EH (cell line): ENCODE data around the gene AAR2.

Experiments used
- DNase-seq: peaks from one replicate; pipeline ENCODE4 v3.0.0-alpha.2; 2015; ENCODE audit warnings: low read depth

Gene AAR2

DNA sequence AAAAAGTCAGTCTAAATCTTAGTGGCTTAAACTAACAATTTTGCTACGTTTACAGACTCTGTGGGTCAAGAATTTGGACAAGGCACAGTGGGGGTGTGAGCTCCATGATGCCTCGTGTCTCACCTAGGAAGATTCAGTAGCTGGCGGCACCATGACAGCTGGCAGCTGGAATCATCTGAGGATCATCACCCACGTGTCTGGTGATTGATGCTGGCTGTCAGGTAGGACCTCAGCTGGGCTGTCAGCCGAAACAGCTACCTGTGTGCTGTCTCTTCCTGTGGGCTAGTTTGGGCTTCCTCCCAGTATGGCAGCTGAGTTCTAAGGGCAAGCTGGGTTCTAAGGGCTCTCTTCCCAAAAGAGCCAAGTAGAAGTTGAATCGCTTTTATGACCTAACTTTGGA, 43.5 kb downstream of the AAR2 start:
- no peak for DNase-seq

- no peak for DNase-seq
These were observed 45.6 kb downstream of the AAR2 start for GRCh38 chr20:36281785-36282380.

- DNase-seq = no peak
These were observed 48.5 kb downstream of the AAR2 start for GRCh38 chr20:36284751-36285150.

DNA sequence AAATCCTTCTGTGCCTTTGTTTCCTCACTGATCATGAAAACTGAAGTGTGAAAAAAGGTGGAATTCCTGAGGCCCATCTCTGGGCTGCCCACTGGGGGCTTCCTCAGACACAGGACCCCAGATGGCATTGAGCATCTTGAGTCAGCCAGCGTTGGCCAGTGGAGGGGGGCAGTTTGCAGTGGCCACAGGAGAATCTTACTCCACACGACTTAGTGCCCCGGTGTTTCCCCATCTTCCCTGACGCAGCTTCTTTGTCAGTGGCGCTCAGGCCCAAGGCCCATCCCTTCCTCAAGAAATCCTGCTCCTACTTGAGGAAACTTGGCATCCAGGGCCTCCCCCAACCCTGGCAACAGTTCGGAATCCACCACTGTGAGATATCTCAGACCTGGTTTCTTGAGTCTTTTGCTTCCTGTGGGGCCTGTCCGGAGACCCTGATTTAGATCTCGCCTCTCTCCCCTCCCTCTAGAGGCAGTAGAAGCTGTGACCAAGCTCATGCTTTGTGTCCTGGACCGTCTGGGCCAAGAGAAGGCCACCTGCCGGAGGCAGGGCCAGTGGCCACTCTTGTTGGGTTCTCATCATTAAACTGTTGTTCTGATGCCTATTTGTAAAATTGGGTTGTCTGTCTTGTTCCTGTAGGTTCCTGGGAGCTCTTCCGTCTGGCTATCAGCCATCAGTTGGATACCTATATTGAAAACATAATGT, 49.6 kb downstream of the AAR2 start:
- DNase-seq = no peak

DNA sequence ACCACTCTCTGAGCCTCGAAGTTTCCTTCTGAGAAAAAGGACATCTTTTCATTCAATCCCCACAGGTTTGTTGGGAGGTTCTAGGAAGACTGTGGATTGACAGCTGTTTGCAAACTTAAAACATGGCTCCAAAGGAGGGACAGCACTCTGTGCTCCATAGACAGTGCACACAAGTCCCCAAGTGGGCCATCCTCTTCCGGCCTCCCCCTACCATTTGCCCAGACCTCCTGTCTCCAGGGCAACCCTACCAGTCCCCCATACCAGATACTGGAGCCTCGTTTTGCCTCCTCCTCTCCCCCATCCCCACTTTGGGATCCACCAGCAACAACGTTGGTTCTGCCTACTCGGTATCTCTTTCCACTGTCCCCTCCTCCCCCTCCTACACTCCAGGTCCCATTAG, 61.4 kb downstream of the AAR2 start:
- no peak for DNase-seq

DNA sequence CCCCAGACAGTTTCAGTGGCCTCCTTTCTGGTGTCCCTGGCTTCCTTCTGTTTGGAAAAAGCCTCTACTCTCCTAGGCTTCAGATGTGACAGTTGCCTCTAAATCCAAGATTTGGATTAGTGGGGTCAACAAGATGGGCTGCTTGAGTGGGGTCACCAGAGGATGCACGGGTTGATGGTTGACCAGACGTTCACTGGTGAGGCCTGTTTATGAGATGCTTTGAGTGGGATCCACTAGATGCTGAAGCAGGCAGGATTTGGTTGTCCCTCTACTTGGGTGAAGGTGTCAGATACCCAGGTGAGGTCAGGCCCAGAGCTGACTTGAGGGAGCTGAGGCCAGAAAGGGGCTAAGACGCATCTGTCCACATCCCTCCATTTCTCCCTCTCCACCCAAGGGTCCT, 61.8 kb downstream of the AAR2 start:
- no peak for DNase-seq

DNA sequence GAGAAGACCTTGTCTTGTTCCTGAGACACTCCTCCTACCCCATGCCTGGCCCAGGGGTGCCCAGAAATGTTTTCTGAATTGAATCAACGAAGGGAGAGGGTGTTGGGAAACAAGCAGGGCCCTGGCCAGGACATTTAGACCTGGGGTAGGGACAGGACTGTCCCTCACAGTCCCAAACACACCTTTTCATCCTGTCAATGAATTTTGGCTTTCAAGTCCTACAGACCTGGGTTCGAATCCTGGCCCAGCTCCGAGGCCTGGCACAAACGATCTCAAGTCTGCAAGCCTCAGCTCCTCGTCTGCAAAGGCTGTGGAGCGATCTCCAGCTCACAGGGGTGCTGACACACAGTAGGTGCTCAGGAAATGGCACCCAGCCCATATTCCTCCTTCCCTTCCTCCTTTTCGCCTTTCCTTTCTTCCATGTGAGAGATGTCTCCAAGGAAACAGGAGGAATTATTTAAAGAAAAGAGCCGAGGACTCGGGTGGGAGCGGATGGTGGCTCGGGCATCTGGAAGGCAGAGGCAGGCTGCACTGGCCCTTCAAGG, 62.6 kb downstream of the AAR2 start:
- DNase-seq = no peak

DNA sequence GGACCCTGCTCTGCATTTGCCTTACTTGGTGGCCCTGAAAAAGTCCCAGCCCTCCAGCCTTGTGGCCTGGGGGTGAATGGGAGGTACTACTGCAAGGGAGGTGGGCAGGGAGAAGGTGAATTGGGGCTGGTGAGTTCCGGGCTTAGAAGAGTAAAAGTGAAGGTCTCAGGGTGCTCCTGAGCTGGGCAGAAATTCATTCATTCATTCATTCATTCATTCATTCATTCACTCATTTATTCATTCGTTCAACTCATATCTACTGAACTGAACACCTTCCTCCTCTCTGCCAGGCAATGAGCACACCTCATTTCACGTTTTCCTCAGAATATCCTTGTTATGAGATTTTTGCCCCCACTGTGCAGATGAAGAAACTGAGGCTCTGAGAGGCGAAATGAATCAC, 63.2 kb downstream of the AAR2 start:
- no peak for DNase-seq

- no peak for DNase-seq
These were observed 65.3 kb downstream of the AAR2 start for GRCh38 chr20:36301359-36302119.

- no peak for DNase-seq
These were observed 66.8 kb downstream of the AAR2 start for GRCh38 chr20:36303020-36303595.

DNA sequence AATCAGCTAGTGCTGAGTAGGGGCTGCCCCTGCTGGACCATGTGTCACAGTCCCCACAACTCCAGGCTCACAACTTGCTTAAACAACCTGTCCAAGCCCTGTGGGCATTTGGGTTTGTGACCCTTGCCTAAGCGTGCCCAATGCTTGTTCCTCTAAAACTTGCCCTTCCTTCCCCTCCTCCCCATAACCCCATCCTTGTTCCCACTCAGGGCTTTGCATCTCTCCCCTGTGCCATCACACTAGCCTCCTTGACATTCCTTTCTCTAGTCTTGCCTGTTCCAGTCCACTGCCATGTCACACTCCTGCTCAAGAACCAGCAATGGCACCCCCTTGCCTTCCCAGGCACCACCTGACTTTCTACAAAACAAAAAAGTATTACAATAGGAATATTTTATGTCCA, 67.6 kb downstream of the AAR2 start:
- DNase-seq = no peak

- DNase-seq = no peak
These were observed 68.7 kb downstream of the AAR2 start for GRCh38 chr20:36304786-36305495.

DNA sequence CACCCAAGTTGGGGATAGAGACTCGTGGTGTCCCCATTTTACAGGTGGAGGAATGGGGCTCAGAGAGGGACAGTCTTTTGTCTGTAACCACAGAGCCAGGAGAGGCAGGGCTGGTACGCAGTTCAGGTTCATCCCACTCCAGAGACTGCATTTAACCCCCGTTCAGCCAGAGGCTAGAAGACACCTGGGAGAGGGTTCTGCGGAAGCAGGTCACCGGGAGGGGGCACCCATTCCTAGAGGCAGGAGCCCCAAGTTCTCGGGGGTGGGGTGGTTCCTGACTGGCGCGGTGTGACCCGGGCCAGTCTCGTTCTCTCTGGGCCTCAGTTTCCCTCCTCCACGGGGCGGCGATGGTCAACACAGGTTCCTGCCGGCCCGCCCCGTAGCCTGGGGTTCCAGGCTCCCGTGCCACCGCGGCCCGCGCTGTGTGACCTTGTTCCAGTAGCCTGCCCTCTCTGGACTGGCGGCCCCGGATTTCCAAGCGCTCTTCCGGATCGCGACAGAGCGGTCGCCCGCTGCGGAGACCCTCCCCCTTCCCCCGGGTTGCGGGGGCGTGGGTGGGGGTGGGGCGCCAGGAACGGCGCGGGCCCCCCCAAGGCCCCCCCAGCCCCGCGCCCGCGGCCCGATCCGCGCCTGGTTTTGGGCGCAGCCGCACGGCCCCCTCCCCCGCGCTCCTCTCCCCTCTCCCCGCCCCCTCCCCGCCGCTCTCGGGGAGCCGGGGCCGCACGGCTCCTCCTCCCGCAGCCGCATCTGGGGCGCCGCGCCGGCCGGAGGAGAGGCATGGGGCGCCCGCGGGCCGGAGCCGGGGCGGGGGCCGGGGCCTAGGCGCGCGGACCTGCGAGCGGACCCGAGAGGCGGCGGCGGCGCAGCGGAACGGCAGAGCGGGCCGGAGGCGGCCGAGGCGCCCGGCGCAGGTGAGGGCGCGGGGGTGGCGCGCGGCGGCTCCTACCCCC, 69.6 kb downstream of the AAR2 start, which contains the start of gene DLGAP4:
DLGAP4 (plus strand) TSS at position 738 of the 950 bp plus-strand sequence. CDS start 125,379 bp downstream, outside the sequence.
- no peak for DNase-seq
